HG03432 (cell line): Measurements from ENCODE around the gene ZNF862.

Source experiments
- ATAC-seq: cut with Tn5 transposase; IDR thresholded peaks from one replicate; pipeline ENCODE4 v1.9.1; 2021; ENCODE audit warnings: mild to moderate bottlenecking, moderate library complexity; ENCODE audit not compliant: unreplicated experiment

ZNF862 gene

GRCh38 chr7:149843566-149843965 is 5.4 kb downstream of the ZNF862 start:
- no peak for ATAC-seq

- ATAC-seq, result no peak
Measured at GRCh38 chr7:149844445-149844844, 6.3 kb downstream of the ZNF862 start.

GRCh38 chr7:149845257-149845980 is 7.2 kb downstream of the ZNF862 start:
- no peak for ATAC-seq

- no peak for ATAC-seq
Measured at GRCh38 chr7:149846021-149846420, 7.8 kb downstream of the ZNF862 start.

GRCh38 chr7:149846436-149847046 is 8.4 kb downstream of the ZNF862 start:
- peak; percentile 94 for ATAC-seq

GRCh38 chr7:149849174-149849573 is 11.0 kb downstream of the ZNF862 start:
- no peak for ATAC-seq

GRCh38 chr7:149850007-149850594 is 11.9 kb downstream of the ZNF862 start:
- no peak for ATAC-seq

- no peak for ATAC-seq
Measured at GRCh38 chr7:149850716-149851115, 12.5 kb downstream of the ZNF862 start.

- no peak for ATAC-seq
Measured at GRCh38 chr7:149851449-149851848, 13.3 kb downstream of the ZNF862 start.

- ATAC-seq, result no peak
Measured at GRCh38 chr7:149853157-149853556, 15.0 kb downstream of the ZNF862 start.

- ATAC-seq, result no peak
Measured at GRCh38 chr7:149854611-149855360, 16.6 kb downstream of the ZNF862 start.

GRCh38 chr7:149855361-149856305 is 17.5 kb downstream of the ZNF862 start:
- ATAC-seq, result no peak

- ATAC-seq, result no peak
Measured at GRCh38 chr7:149856583-149856982, 18.4 kb downstream of the ZNF862 start.

- ATAC-seq, result no peak
Measured at GRCh38 chr7:149859369-149859768, 21.2 kb downstream of the ZNF862 start.

- no peak for ATAC-seq
Measured at GRCh38 chr7:149859876-149860275, 21.7 kb downstream of the ZNF862 start.

GRCh38 chr7:149860821-149861727 is 22.9 kb downstream of the ZNF862 start:
- no peak for ATAC-seq

- ATAC-seq, result no peak
Measured at GRCh38 chr7:149861728-149862045, 23.5 kb downstream of the ZNF862 start.

GRCh38 chr7:149862156-149862555 is 24.0 kb downstream of the ZNF862 start:
- no peak for ATAC-seq

GRCh38 chr7:149863500-149863899 is 25.3 kb downstream of the ZNF862 start:
- ATAC-seq, result no peak

GRCh38 chr7:149864023-149864422 is 25.8 kb downstream of the ZNF862 start:
- no peak for ATAC-seq
